ENCODE data around the gene TBKBP1. TPM values are rescaled to one million over a fixed set of nuclear protein-coding genes. Genes with fewer than 3 reads are reported as not detected.

The TBKBP1 gene
- polyA plus RNA-seq, 3 donors = 0.22 to 7.7 (median 0.45) TPM

GRCh38 chr17:47733674-47734410 lies 39.9 kb downstream of the TBKBP1 start:
- Histone ChIP-seq H3K9ac (ENCODE audit: insufficient read depth, low read length, poor library complexity, severe bottlenecking) (no peak overlapping the region), H3K4me2 (replicated peaks; ENCODE audit: extremely low read depth, low read length, poor library complexity, severe bottlenecking) (peak overlapping the region; percentile 64), H3K36me3 (replicated peaks in 1 of 2; ENCODE audit: control insufficient read depth in 1 of 2, insufficient read depth in 2 of 2, low read length in 2 of 2) (no peaks in the 10 kb centered on the region), H3K27me3 (ENCODE audit: control insufficient read depth in 2 of 2, insufficient read depth in 2 of 2, low read length in 2 of 2) (peaks cover 18 to 51% of the 10 kb centered on the region in 2 donors), H3K79me2 (ENCODE audit: insufficient read depth, low read length) (no peaks in the 10 kb centered on the region), H4K20me1 (ENCODE audit: insufficient read depth, low read length) (no peaks in the 10 kb centered on the region), H2AFZ (ENCODE audit: insufficient read depth, low read depth, low read length, poor library complexity, severe bottlenecking) (peak overlapping the region; percentile 42), H3K27ac (ENCODE audit: low read depth in 1 of 2, low read length in 2 of 2) (no peak overlapping the region), H3K9me3 (replicated peaks in 1 of 2; ENCODE audit: control insufficient read depth in 1 of 2, insufficient read depth in 1 of 2, low read length in 2 of 2) (peaks cover 0 to 10% of the 10 kb centered on the region in 2 donors), H3K4me1 (ENCODE audit: control insufficient read depth in 1 of 2, insufficient read depth in 2 of 2, low read length in 2 of 2) (peaks cover 5 to 13% of the 10 kb centered on the region in 2 donors), H3K4me3 (replicated peaks in 1 of 3; ENCODE audit: low read depth in 2 of 3, low read length in 3 of 3) (peak overlapping the region in 1 of 3 experiments; percentile 51)
- peak overlapping the region; percentile 74 to 94 for H3K4me3 Mint-ChIP-seq
- peaks cover 0 to 14% (median 3%) of the 10 kb centered on the region in 7 donors for H3K9me3 Mint-ChIP-seq
- no peak for DNase-seq
- peaks cover 2 to 7% of the 10 kb centered on the region in 2 donors for H3K36me3 Mint-ChIP-seq
- peaks cover 12% of the 10 kb centered on the region for H3K4me1 Mint-ChIP-seq
- WGBS (ENCODE audit: insufficient coverage) = 3% methylated on average over 52 of the region's 60 CpGs
- peak overlapping the region in 1 of 7 donors; percentile 73 for H3K27ac Mint-ChIP-seq
- intact Hi-C loops (cut with micrococcal nuclease) = no loop called here
- H3K27me3 Mint-ChIP-seq (ENCODE audit: low read depth in 3 of 3) = peaks cover 52 to 66% (median 56%) of the 10 kb centered on the region in 3 donors
- no peak for TF ChIP-seq CTCF (IDR thresholded peaks at IDR 0.05)

- Mint-ChIP-seq H3K36me3 (peaks cover 2 to 7% of the 10 kb centered on the region in 2 donors), H3K4me1 (peaks cover 12% of the 10 kb centered on the region), H3K27ac (no peak overlapping the region), H3K9me3 (peaks cover 0 to 14% (median 3%) of the 10 kb centered on the region in 7 donors), H3K4me3 (peak overlapping the region; percentile 74 to 94), H3K27me3 (ENCODE audit: low read depth in 3 of 3) (peaks cover 48 to 56% (median 52%) of the 10 kb centered on the region in 3 donors)
- Histone ChIP-seq H3K36me3 (replicated peaks in 1 of 2; ENCODE audit: control insufficient read depth in 1 of 2, insufficient read depth in 2 of 2, low read length in 2 of 2) (no peaks in the 10 kb centered on the region), H3K4me2 (replicated peaks; ENCODE audit: extremely low read depth, low read length, poor library complexity, severe bottlenecking) (no peak overlapping the region), H2AFZ (ENCODE audit: insufficient read depth, low read depth, low read length, poor library complexity, severe bottlenecking) (no peak overlapping the region), H3K27me3 (ENCODE audit: control insufficient read depth in 2 of 2, insufficient read depth in 2 of 2, low read length in 2 of 2) (peaks cover 18 to 48% of the 10 kb centered on the region in 2 donors), H3K79me2 (ENCODE audit: insufficient read depth, low read length) (no peaks in the 10 kb centered on the region), H3K9ac (ENCODE audit: insufficient read depth, low read length, poor library complexity, severe bottlenecking) (no peak overlapping the region), H3K27ac (ENCODE audit: low read depth in 1 of 2, low read length in 2 of 2) (no peak overlapping the region), H3K4me1 (ENCODE audit: control insufficient read depth in 1 of 2, insufficient read depth in 2 of 2, low read length in 2 of 2) (peaks cover 5 to 13% of the 10 kb centered on the region in 2 donors), H3K4me3 (replicated peaks in 1 of 3; ENCODE audit: low read depth in 2 of 3, low read length in 3 of 3) (no peak overlapping the region), H3K9me3 (replicated peaks in 1 of 2; ENCODE audit: control insufficient read depth in 1 of 2, insufficient read depth in 1 of 2, low read length in 2 of 2) (peaks cover 0 to 10% of the 10 kb centered on the region in 2 donors), H4K20me1 (ENCODE audit: insufficient read depth, low read length) (no peaks in the 10 kb centered on the region)
- no peak for DNase-seq
- WGBS (ENCODE audit: insufficient coverage) = 96% methylated on average over 3 of the region's 3 CpGs
- TF ChIP-seq CTCF (IDR thresholded peaks at IDR 0.05) = no peak
- intact Hi-C loops (cut with micrococcal nuclease) = no loop called here
Measured at GRCh38 chr17:47735139-47735464, 41.1 kb downstream of the TBKBP1 start.
